Breast epithelium (tissue), 3 donors: Measurements from ENCODE around the gene LGR5.

Experiments
- CTCF ChIP-seq, 3 donors: fragments of 450-650 bp; IDR thresholded peaks; one replicate each; pipeline ENCODE4 v1.5.1; 2016 to 2017; ENCODE audit warnings: antibody characterized with exemption in 3 of 3, mild to moderate bottlenecking in 3 of 3, moderate library complexity in 3 of 3
- POLR2A ChIP-seq: fragments of 450-650 bp; IDR thresholded peaks from one replicate; pipeline ENCODE4 v1.6.1; 2016; ENCODE audit warnings: antibody characterized with exemption, mild to moderate bottlenecking, moderate library complexity
- POLR2AphosphoS5 ChIP-seq, 3 donors: sonication (generic); formaldehyde crosslinking; IDR thresholded peaks; one replicate each; pipeline ENCODE4 v1.6.1; 2017; ENCODE audit warnings: antibody characterized with exemption in 3 of 3

- no peak for TF ChIP-seq CTCF (IDR thresholded peaks at IDR 0.05)
- no peak for TF ChIP-seq POLR2A
- no peak for TF ChIP-seq POLR2AphosphoS5 (IDR thresholded peaks at IDR 0.05)
These were observed 97.5 kb downstream of the LGR5 start for GRCh38 chr12:71536939-71537622.
